Sigmoid colon (tissue), 3 donors: ENCODE data around the gene TBL3.

Source experiments
- CTCF ChIP-seq, 4 experiments: fragments of 450-650 bp in 3 of 4; fragments of 200-600 bp in 1 of 4; IDR thresholded peaks; one replicate each; pipeline ENCODE4 v1.5.1; 2016 to 2019; ENCODE audit warnings: antibody characterized with exemption in 4 of 4, mild to moderate bottlenecking in 3 of 4, moderate library complexity in 2 of 4
- POLR2A ChIP-seq, 2 donors: fragments of 450-650 bp; IDR thresholded peaks; one replicate each; pipeline ENCODE4 v1.6.1; 2016; ENCODE audit warnings: antibody characterized with exemption in 2 of 2, mild to moderate bottlenecking in 2 of 2, moderate library complexity in 2 of 2

GRCh38 chr16:1941162-1942046 is 30.4 kb upstream of the TBL3 start:
- TF ChIP-seq CTCF (IDR thresholded peaks at IDR 0.05) = no peak
- TF ChIP-seq POLR2A (IDR thresholded peaks at IDR 0.05) = no peak
